Breast epithelium (tissue), 4 donors: ENCODE results near the gene TTC28. TPM values are rescaled to one million over a fixed set of nuclear protein-coding genes. Genes with fewer than 3 reads are reported as not detected.

Experiments used
- DNase-seq, 2 donors: peaks; one replicate each; pipeline ENCODE4 v3.0.0-alpha.2; 2019; ENCODE audit warnings: low spot score in 2 of 2
- H3K27ac ChIP-seq, 2 donors: fragments of 200-600 bp; sonication (generic) in 1 of 2; one replicate each; pipeline ENCODE4 v1.5.1; 2016 to 2019; ENCODE audit warnings: mild to moderate bottlenecking in 1 of 2
- H3K27me3 ChIP-seq, 2 donors: fragments of 200-600 bp; sonication (generic) in 1 of 2; one replicate each; pipeline versions ENCODE4 v1.5.1 to v1.6.0; 2017 to 2019; ENCODE audit warnings: control low read depth in 1 of 2, mild to moderate bottlenecking in 1 of 2
- H3K36me3 ChIP-seq: fragments of 200-600 bp; one replicate; pipeline ENCODE4 v1.5.1; 2019
- H3K4me1 ChIP-seq, 2 donors: fragments of 200-600 bp; sonication (generic); one replicate each; pipeline ENCODE4 v1.5.1; 2016 to 2019; ENCODE audit warnings: control low read depth in 1 of 2
- H3K4me3 ChIP-seq, 3 donors: fragments of 200-600 bp; sonication (generic); 1 replicate in 2 of 3; 2 replicates in 1 of 3; pipeline ENCODE4 v1.5.1; 2016 to 2019; ENCODE audit warnings: mild to moderate bottlenecking in 3 of 3, moderate library complexity in 2 of 3
- H3K9me3 ChIP-seq, 2 donors: fragments of 200-600 bp; sonication (generic) in 1 of 2; one replicate each; pipeline ENCODE4 v1.5.1; 2016 to 2019; ENCODE audit warnings: control low read depth in 1 of 2
- CTCF ChIP-seq, 3 donors: fragments of 450-650 bp; IDR thresholded peaks; one replicate each; pipeline ENCODE4 v1.5.1; 2016 to 2017; ENCODE audit warnings: antibody characterized with exemption in 3 of 3, mild to moderate bottlenecking in 3 of 3, moderate library complexity in 3 of 3
- POLR2A ChIP-seq: fragments of 450-650 bp; IDR thresholded peaks from one replicate; pipeline ENCODE4 v1.6.1; 2016; ENCODE audit warnings: antibody characterized with exemption, mild to moderate bottlenecking, moderate library complexity
- POLR2AphosphoS5 ChIP-seq, 3 donors: sonication (generic); formaldehyde crosslinking; IDR thresholded peaks; one replicate each; pipeline ENCODE4 v1.6.1; 2017; ENCODE audit warnings: antibody characterized with exemption in 3 of 3
- intact Hi-C: fragments of 100-400 bp; cut with DNase I; formaldehyde crosslinking; loops from one replicate; pipeline ENCODE4 v1.15.1; 2023; ENCODE audit warnings: low total_unique reads
- total RNA-seq, 3 donors: library from RNA; depleted of rRNA; stranded (reverse); fragments of >200 nt; gene quantifications; one replicate each; pipeline ENCODE4 v1.1.0, GENCODE V29; 2016

TTC28 gene
- total RNA-seq, 3 donors from 2014 or later = 33.5 to 43.3 (median 40.2) TPM

DNA sequence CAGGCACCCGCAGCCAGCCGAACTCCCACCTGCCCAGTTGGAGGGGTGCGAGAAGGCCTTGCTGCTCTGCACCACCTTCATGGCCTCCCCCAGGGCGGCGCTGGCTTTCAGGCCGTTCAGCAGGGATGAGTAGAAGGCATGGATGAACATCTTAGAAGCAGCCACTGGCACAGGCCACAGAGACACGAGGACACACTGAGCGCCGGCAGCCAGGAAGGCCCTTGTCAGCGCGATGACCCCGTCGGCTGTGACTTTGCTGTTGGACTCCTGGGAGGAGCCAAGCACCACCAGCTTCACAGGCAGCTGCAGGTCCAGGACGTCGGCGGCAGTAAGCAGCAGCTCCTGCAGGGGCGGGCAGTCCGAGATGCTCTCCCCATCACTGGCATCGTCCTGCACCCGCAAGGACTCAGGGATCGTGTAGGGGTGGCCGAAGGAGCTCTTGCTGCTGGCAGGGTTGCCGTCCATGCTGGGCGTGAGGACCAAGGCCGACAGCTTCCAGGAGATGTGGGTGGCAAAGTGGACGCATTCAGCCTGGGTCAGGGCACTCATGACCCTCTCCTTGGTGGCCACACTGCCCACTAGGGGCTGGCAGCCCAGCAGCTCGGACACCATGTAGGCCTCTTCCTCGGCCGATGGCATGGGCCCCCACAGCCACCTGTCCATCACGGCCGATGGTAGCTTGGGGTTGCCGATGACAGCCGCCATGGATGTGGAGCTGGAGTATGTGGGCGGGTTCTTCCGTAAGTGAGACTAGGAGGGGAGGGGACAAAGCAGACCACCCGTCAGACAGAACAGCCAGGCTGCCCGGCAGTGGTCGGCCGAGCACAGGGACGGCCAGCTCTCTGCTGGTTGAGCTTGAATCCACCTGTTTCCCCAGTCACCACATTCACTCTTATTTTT lies 680.9 kb downstream of the TTC28 start:
- TF ChIP-seq CTCF (IDR thresholded peaks at IDR 0.05) (no peak), POLR2A (no peak), POLR2AphosphoS5 (IDR thresholded peaks at IDR 0.05) (no peak)

GRCh38 chr22:27997538-27997937 lies 682.1 kb downstream of the TTC28 start:
- no peak for TF ChIP-seq POLR2AphosphoS5 (IDR thresholded peaks at IDR 0.05)
- TF ChIP-seq POLR2A = no peak
- no peak for TF ChIP-seq CTCF (IDR thresholded peaks at IDR 0.05)
- Histone ChIP-seq H3K4me1 (no peaks in the 10 kb centered on the region), H3K36me3 (peaks cover 5% of the 10 kb centered on the region), H3K9me3 (no peaks in the 10 kb centered on the region), H3K27ac (no peak overlapping the region), H3K27me3 (no peaks in the 10 kb centered on the region), H3K4me3 (no peak overlapping the region)
- DNase-seq = no peak
- intact Hi-C loops = no loop called here

More for the DNA sequence above, 680.9 kb downstream of the TTC28 start:
- intact Hi-C loops = no loop called here
- no peaks in the 10 kb centered on the region for H3K9me3 ChIP-seq
- H3K27me3 ChIP-seq = no peaks in the 10 kb centered on the region
- DNase-seq = no peak
- H3K36me3 ChIP-seq = no peaks in the 10 kb centered on the region
- H3K27ac ChIP-seq = no peak overlapping the region
- no peaks in the 10 kb centered on the region for H3K4me1 ChIP-seq
- no peak overlapping the region for H3K4me3 ChIP-seq

GRCh38 chr22:27996981-27997380 lies 682.7 kb downstream of the TTC28 start:
- no peaks in the 10 kb centered on the region for H3K9me3 ChIP-seq
- TF ChIP-seq CTCF (IDR thresholded peaks at IDR 0.05) (no peak), POLR2A (no peak), POLR2AphosphoS5 (IDR thresholded peaks at IDR 0.05) (no peak)
- H3K27me3 ChIP-seq = no peaks in the 10 kb centered on the region
- H3K4me3 ChIP-seq = no peak overlapping the region
- H3K4me1 ChIP-seq = no peaks in the 10 kb centered on the region
- intact Hi-C loops = no loop called here
- H3K27ac ChIP-seq = no peak overlapping the region
- DNase-seq = no peak
- peaks cover 5% of the 10 kb centered on the region for H3K36me3 ChIP-seq

DNA sequence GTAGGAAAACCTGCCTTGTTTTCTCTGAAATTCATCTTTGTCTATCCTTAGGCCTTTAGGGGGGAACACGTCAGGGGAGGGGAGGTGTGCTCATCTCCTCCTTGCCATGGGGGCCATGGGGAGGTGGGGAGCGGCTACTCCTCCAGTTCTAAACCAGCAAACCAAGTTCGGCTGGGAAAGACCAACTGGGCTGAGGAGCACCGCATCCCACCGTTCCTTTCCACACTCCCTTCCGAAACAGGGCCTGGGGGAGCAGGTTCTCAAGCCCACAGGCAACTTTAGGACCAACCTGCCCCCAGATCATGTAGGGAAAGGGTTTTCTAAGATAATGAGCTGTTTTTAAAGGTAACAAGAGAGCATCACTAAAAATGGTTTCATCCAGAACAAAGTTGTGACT lies 683.1 kb downstream of the TTC28 start:
- Histone ChIP-seq H3K36me3 (peaks cover 5% of the 10 kb centered on the region), H3K4me1 (no peaks in the 10 kb centered on the region), H3K4me3 (no peak overlapping the region), H3K9me3 (no peaks in the 10 kb centered on the region), H3K27ac (no peak overlapping the region), H3K27me3 (no peaks in the 10 kb centered on the region)
- DNase-seq = no peak
- no peak for TF ChIP-seq POLR2AphosphoS5 (IDR thresholded peaks at IDR 0.05)
- TF ChIP-seq POLR2A = no peak
- TF ChIP-seq CTCF (IDR thresholded peaks at IDR 0.05) = no peak
- intact Hi-C loops = no loop called here

GRCh38 chr22:27995801-27996528 lies 683.7 kb downstream of the TTC28 start:
- Histone ChIP-seq H3K9me3 (no peaks in the 10 kb centered on the region), H3K27me3 (no peaks in the 10 kb centered on the region), H3K27ac (no peak overlapping the region), H3K4me1 (no peaks in the 10 kb centered on the region), H3K4me3 (no peak overlapping the region), H3K36me3 (peaks cover 5% of the 10 kb centered on the region)
- no peak for TF ChIP-seq CTCF (IDR thresholded peaks at IDR 0.05)
- TF ChIP-seq POLR2AphosphoS5 (IDR thresholded peaks at IDR 0.05) = no peak
- TF ChIP-seq POLR2A = no peak
- peak in 1 of 2 donors; percentile 39 for DNase-seq
- intact Hi-C loops = loop anchor here (2.0 kb wide), 1 partner anchor 21 kb away; no protein-coding TSS in a partner anchor
